Activated CD8-positive, alpha-beta T cell treated with anti-CD3 and anti-CD28 coated beads for 36 hours (primary cell): ENCODE measurements around the gene RASGRF1. TPM values are rescaled to one million over a fixed set of nuclear protein-coding genes. Genes with fewer than 3 reads are reported as not detected.

Source experiments
- ATAC-seq: fragments of 200-7000 bp; cut with Tn5 transposase; one replicate; pipeline ENCODE4 v1.10.0; 2021; ENCODE audit warnings: mild to moderate bottlenecking, moderate library complexity
- CTCF ChIA-PET: fragments of 350-600 bp; sonication (Branson Sonifier 250); formaldehyde crosslinking; loops from one replicate; lab custom pipeline; 2021; ENCODE audit warnings: antibody characterized with exemption; lab: Charles Lee
- POLR2A ChIA-PET: fragments of 350-600 bp; sonication (Branson Sonifier 250); formaldehyde crosslinking; loops from one replicate; lab custom pipeline; 2021; ENCODE audit warnings: antibody characterized with exemption; lab: Charles Lee
- DNase-seq: peaks from one replicate; pipeline ENCODE4 v3.0.0-alpha.2; 2020
- H3K27ac Mint-ChIP-seq: one replicate; pipeline ENCODE4 v1.8.0; 2021; ENCODE audit warnings: mild to moderate bottlenecking, mixed read lengths
- H3K27me3 Mint-ChIP-seq: one replicate; pipeline ENCODE4 v1.8.0; 2021; ENCODE audit warnings: mixed read lengths
- H3K36me3 Mint-ChIP-seq: one replicate; pipeline ENCODE4 v1.8.0; 2021; ENCODE audit warnings: low read depth, mixed read lengths
- H3K4me1 Mint-ChIP-seq: one replicate; pipeline ENCODE4 v1.8.0; 2021; ENCODE audit warnings: low read depth, mixed read lengths
- H3K4me3 Mint-ChIP-seq: one replicate; pipeline ENCODE4 v1.8.0; 2021; ENCODE audit warnings: mild to moderate bottlenecking, moderate library complexity, mixed read lengths
- H3K9me3 Mint-ChIP-seq: one replicate; pipeline ENCODE4 v1.8.0; 2021; ENCODE audit warnings: mixed read lengths
- CTCF ChIP-seq: fragments of 200-600 bp; IDR thresholded peaks from one replicate; pipeline ENCODE4 v1.8.0; 2022; ENCODE audit warnings: antibody characterized with exemption, mild to moderate bottlenecking
- intact Hi-C: fragments of 100-400 bp; cut with micrococcal nuclease; formaldehyde crosslinking; loops from one replicate; pipeline ENCODE4 v1.10.0; 2022
- total RNA-seq, 2 experiments: library from RNA; stranded (reverse); gene quantifications; one replicate each; pipeline ENCODE4 v1.2.3, GENCODE V29; 2021

Gene RASGRF1
- total RNA-seq, 2 experiments from 2014 or later: not detected

- no peak overlapping the region for H3K4me3 Mint-ChIP-seq
- H3K27ac Mint-ChIP-seq: no peak overlapping the region
- ChIA-PET CTCF (interaction anchor here (1.7 kb wide), 1 partner anchor 98 kb away, joined by 3 read pairs; no protein-coding TSS in a partner anchor), POLR2A (interaction anchor here (1.2 kb wide), 1 partner anchor 14 kb away, joined by 3 read pairs; no protein-coding TSS in a partner anchor)
- ATAC-seq (no peak), DNase-seq (no peak)
- peaks cover 30% of the 10 kb centered on the region for H3K27me3 Mint-ChIP-seq
- intact Hi-C loops: no loop called here
- H3K9me3 Mint-ChIP-seq: no peaks in the 10 kb centered on the region
- peaks cover 9% of the 10 kb centered on the region for H3K4me1 Mint-ChIP-seq
- no peak for TF ChIP-seq CTCF
- H3K36me3 Mint-ChIP-seq: no peaks in the 10 kb centered on the region
Observed at GRCh38 chr15:79086814-79087213, 3.8 kb downstream of the RASGRF1 start.

GRCh38 chr15:79084308-79084968 lies 6.1 kb downstream of the RASGRF1 start:
- Mint-ChIP-seq H3K4me3 (no peak overlapping the region), H3K27ac (no peak overlapping the region), H3K4me1 (no peaks in the 10 kb centered on the region), H3K36me3 (no peaks in the 10 kb centered on the region), H3K9me3 (no peaks in the 10 kb centered on the region), H3K27me3 (peaks cover 15% of the 10 kb centered on the region)
- intact Hi-C loops: no loop called here
- ATAC-seq (no peak), DNase-seq (no peak)
- TF ChIP-seq CTCF: no peak
- CTCF ChIA-PET: no interaction called here
- POLR2A ChIA-PET: no interaction called here

- ATAC-seq (no peak), DNase-seq (no peak)
- intact Hi-C loops: no loop called here
- Mint-ChIP-seq H3K4me3 (no peak overlapping the region), H3K9me3 (no peaks in the 10 kb centered on the region), H3K4me1 (no peaks in the 10 kb centered on the region), H3K27ac (no peak overlapping the region), H3K27me3 (peaks cover 7% of the 10 kb centered on the region), H3K36me3 (no peaks in the 10 kb centered on the region)
- CTCF ChIA-PET: interaction anchor here (1.1 kb wide), 1 partner anchor 102 kb away, joined by 4 read pairs; no protein-coding TSS in a partner anchor
- TF ChIP-seq CTCF: no peak
- POLR2A ChIA-PET: no interaction called here
Observed at GRCh38 chr15:79083154-79083553, 7.4 kb downstream of the RASGRF1 start.

- H3K36me3 Mint-ChIP-seq: no peaks in the 10 kb centered on the region
- ChIA-PET CTCF (interaction anchor here (1.1 kb wide), 1 partner anchor 102 kb away, joined by 4 read pairs; no protein-coding TSS in a partner anchor), POLR2A (no interaction called here)
- H3K4me1 Mint-ChIP-seq: no peaks in the 10 kb centered on the region
- TF ChIP-seq CTCF: no peak
- H3K4me3 Mint-ChIP-seq: no peak overlapping the region
- intact Hi-C loops: no loop called here
- H3K27me3 Mint-ChIP-seq: peaks cover 3% of the 10 kb centered on the region
- H3K27ac Mint-ChIP-seq: no peak overlapping the region
- ATAC-seq (no peak), DNase-seq (no peak)
- no peaks in the 10 kb centered on the region for H3K9me3 Mint-ChIP-seq
Observed at GRCh38 chr15:79082363-79083070, 8.1 kb downstream of the RASGRF1 start.
